ENCODE data around the gene SLC25A12.
"Not testable (repeated sequence)": the region's sequence is repeated elsewhere in the genome, so short reads cannot be mapped to it uniquely, and the experiment has no call there.

DNA sequence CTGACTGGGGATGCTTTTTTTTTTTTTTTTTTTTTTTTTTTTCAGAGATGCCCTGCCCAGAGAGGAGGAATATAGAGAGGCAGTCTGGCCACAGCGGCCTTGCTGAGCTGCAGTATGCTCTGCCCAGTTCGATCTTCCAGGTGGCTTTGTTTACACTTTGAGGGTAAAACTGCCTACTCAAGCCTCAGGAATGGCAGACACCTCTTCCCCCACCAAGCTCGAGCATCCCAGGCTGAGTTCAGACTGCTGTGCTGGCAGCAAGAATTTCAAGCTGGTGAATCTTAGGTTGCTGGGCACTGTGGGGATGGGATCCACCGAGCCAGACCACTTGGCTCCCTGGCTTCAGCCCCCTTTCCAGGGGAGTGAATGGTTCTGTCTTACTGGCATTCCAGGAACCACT lies 132.9 kb downstream of the SLC25A12 start:
- TF ChIP-seq, protein P1, sequence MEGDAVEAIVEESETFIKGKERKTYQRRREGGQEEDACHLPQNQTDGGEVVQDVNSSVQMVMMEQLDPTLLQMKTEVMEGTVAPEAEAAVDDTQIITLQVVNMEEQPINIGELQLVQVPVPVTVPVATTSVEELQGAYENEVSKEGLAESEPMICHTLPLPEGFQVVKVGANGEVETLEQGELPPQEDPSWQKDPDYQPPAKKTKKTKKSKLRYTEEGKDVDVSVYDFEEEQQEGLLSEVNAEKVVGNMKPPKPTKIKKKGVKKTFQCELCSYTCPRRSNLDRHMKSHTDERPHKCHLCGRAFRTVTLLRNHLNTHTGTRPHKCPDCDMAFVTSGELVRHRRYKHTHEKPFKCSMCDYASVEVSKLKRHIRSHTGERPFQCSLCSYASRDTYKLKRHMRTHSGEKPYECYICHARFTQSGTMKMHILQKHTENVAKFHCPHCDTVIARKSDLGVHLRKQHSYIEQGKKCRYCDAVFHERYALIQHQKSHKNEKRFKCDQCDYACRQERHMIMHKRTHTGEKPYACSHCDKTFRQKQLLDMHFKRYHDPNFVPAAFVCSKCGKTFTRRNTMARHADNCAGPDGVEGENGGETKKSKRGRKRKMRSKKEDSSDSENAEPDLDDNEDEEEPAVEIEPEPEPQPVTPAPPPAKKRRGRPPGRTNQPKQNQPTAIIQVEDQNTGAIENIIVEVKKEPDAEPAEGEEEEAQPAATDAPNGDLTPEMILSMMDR (IDR thresholded peaks at IDR 0.05; ENCODE audit: low read length) = not testable (repeated sequence)
- not testable (repeated sequence) for TF ChIP-seq EZH2 (IDR thresholded peaks at IDR 0.05; ENCODE audit: borderline replicate concordance, low read length)

All from OCI-LY1 (cell line).